Measurements from ENCODE around the gene WDR44.

GRCh38 chrX:118474586-118474985, 128.7 kb downstream of the WDR44 start:
- TF ChIP-seq, protein P1, sequence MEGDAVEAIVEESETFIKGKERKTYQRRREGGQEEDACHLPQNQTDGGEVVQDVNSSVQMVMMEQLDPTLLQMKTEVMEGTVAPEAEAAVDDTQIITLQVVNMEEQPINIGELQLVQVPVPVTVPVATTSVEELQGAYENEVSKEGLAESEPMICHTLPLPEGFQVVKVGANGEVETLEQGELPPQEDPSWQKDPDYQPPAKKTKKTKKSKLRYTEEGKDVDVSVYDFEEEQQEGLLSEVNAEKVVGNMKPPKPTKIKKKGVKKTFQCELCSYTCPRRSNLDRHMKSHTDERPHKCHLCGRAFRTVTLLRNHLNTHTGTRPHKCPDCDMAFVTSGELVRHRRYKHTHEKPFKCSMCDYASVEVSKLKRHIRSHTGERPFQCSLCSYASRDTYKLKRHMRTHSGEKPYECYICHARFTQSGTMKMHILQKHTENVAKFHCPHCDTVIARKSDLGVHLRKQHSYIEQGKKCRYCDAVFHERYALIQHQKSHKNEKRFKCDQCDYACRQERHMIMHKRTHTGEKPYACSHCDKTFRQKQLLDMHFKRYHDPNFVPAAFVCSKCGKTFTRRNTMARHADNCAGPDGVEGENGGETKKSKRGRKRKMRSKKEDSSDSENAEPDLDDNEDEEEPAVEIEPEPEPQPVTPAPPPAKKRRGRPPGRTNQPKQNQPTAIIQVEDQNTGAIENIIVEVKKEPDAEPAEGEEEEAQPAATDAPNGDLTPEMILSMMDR (IDR thresholded peaks at IDR 0.05) = no peak
- no peak for TF ChIP-seq POLR2A (IDR thresholded peaks at IDR 0.05)

Data from adrenal gland (tissue), 5 donors.